HT1080 (cell line): ENCODE results near the gene SNRNP25. TPM values are rescaled to one million over a fixed set of nuclear protein-coding genes. Genes with fewer than 3 reads are reported as not detected.
"Not testable (repeated sequence)": the region's sequence is repeated elsewhere in the genome, so short reads cannot be mapped to it uniquely, and the experiment has no call there.

Experiments used
- DNase-seq: peaks from one replicate; pipeline ENCODE4 v3.0.0-alpha.2; 2015; ENCODE audit warnings: low read depth
- polyA plus RNA-seq, 2 experiments: library from polyadenylated mRNA; depleted of rRNA; stranded (reverse); fragments of >200 nt; gene quantifications; 2 replicates each; pipeline ENCODE4 v1.2.3, GENCODE V29; 2015
- total RNA-seq: library from RNA; depleted of rRNA; stranded (reverse); fragments of >200 nt; shearing (Covaris generic); gene quantifications from 2 replicates; pipeline ENCODE4 v1.2.3, GENCODE V29; 2014; rRNA removed

Gene SNRNP25
- total RNA-seq, result 35.6 and 43.3 TPM in 2 replicates
- polyA plus RNA-seq (2015; cell fraction: cytosol; rRNA removed), result 20.1 and 24.2 TPM in 2 replicates
- polyA plus RNA-seq (2015; cell fraction: nucleus; rRNA removed), result 9.0 and 11.9 TPM in 2 replicates

DNA sequence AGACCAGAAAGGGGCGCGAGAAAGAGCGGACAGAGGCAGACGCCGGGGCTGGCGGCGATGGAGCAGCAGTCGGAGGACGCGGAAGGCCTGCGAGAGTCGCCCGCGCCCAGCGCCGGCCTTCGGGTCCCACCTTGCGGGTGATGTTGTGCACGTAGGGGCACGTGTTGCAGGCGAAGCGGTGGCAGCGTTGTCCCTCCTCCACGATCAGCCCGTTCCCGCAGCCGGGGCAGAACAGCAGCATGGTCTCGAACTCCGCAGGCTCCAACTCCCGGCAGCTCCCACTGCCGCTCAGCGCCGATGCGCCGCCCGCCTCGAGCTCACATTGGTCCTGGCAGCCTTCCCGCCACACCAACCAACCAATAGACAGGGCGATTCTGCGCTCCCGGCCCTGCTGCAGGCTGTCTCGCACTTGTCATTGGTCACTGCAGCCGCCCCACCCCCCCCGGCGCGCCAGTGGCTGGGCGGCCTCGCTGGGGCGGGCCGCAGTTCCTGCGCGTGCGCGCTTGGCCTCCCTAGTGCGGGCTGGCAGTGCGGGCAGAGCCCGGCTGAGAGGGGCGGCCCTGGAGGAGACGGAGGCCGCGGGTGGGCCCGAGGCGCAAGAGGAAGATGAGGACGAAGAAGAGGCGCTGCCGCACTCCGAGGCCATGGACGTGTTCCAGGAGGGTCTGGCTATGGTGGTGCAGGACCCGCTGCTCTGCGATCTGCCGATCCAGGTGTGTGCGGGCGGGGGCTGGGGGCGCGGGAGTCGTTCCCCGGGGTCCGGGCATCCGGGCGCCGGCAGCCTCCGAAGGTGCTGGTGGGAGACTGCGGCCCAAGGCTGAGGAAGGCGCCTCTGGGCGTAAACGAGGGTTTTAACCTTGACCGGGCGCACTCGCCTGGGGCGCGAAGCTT is at the start of gene SNRNP25, which contains the start of gene POLR3K:
TSS of gene SNRNP25 (plus strand) at position 483 of the 891 bp plus-strand sequence. CDS start at position 672, 189 bp downstream.
TSS of gene POLR3K (minus strand) at position 263 of the 891 bp plus-strand sequence. CDS start at position 241, 22 bp downstream.
- DNase-seq, result peak; percentile 98

DNA sequence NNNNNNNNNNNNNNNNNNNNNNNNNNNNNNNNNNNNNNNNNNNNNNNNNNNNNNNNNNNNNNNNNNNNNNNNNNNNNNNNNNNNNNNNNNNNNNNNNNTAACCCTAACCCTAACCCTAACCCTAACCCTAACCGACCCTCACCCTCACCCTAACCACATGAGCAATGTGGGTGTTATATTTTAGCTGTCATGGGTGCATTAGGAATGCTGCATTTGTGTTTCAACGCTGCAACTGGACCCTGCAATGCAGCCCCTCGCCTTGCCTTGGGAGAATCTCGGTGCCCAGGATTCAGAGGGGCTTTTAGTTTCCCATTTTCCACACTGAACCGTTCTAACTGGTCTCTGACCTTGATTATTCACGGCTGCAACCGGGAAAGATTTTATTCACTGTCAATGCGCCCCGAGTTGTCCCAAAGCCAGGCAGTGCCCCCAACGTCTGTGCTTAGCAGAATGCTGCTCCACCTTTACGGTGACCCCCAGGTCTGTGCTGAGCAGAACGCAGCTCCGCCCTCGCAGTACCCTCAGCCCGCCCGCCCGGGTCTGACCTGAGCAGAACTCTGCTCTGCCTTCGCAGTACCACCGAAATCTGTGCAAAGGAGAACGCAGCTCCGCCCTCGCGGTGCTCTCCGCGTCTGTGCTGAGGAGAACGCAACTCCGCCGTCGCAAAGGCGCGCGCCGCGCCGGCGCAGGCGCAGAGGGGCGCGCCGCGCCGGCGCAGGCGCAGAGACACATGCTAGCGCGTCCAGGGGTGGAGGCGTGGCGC is 43.5 kb upstream of the SNRNP25 start:
- DNase-seq, result no peak

- DNase-seq, result not testable (repeated sequence)
These were observed 42.9 kb upstream of the SNRNP25 start for GRCh38 chr16:10772-11171.

DNA sequence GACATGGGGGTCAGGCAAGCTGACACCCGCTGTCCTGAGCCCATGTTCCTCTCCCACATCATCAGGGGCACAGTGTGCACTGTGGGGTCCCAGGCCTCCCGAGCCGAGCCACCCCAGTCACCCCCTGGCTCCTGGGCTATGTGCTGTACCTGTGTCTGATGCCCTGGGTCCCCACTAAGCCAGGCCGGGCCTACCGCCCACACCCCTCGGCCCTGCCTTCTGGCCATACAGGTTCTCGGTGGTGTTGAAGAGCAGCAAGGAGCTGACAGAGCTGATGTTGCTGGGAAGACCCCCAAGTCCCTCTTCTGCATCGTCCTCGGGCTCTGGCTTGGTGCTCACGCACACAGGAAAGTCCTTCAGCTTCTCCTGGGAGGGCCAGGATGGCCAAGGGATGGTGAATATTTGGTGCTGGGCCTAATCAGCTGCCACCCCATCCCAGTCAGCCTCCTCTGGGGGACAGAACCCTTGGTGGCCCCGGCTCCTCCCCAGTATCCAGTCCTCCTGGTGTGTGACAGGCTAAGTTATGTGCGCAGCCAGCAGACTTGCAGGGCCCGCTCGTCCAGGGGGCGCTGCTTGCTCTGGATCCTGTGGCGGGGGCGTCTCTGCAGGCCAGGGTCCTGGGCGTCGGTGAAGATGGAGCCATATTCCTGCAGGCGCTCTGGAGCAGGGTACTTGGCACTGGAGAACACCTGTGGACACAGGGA is 36.4 kb upstream of the SNRNP25 start:
- DNase-seq, result not testable (repeated sequence)

DNA sequence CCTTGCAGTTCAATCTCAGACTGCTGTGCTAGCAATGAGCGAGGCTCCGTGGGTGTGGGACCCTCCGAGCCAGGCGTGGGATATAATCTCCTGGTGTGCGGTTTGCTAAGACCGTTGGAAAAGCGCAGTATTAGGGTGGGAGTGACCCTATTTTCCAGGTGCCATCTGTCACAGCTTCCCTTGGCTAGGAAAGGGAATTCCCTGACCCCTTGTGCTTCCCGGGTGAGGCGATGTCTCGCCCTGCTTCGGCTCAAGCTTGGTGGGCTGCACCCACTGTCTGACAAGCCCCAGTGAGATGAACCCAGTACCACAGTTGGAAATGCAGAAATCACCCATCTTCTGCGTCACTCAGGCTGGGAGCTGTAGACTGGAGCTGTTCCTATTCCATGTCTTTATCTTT is 32.7 kb upstream of the SNRNP25 start:
- not testable (repeated sequence) for DNase-seq

DNA sequence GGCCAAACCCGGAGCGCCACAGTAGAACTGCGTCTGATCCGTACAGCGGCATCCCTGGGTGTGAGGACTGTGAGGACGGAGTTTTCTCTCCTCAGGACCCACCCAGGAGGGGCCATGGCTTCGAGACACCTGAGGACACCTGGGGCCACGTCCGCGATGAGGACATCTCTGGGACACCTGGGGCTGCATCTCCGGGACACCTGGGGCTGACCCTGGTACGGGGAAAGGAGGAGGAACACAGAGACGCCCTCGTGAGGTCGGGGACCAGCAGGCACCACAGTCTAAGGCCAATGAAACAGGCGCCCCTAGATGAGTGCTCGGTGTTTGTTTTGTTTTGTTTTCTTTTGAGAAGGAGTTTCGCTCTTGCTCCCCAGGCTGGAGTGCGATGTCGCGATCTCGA is 29.5 kb upstream of the SNRNP25 start:
- DNase-seq, result not testable (repeated sequence)

DNA sequence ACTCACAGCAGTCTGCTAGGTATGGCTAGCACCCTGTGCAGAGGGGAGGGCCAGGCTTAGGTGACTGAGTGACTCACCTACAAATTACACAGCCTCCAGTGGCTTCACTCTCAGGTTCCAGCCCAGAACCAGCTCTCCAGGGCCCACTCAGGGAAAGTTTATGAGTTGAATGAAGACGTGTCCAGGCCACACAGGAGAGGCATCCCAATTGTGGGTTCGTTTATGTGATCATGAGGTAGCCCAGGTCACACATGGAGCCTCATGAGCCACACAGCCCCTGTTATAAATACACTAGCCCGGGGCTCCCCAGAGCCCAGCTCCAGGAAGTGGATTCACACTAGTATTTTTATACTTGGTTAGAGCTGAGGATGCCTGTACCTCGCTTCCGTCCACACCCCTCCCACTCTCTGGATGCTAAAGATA is 27.7 kb upstream of the SNRNP25 start:
- DNase-seq, result not testable (repeated sequence)

GRCh38 chr16:30627-31026 is 23.0 kb upstream of the SNRNP25 start:
- not testable (repeated sequence) for DNase-seq

DNA sequence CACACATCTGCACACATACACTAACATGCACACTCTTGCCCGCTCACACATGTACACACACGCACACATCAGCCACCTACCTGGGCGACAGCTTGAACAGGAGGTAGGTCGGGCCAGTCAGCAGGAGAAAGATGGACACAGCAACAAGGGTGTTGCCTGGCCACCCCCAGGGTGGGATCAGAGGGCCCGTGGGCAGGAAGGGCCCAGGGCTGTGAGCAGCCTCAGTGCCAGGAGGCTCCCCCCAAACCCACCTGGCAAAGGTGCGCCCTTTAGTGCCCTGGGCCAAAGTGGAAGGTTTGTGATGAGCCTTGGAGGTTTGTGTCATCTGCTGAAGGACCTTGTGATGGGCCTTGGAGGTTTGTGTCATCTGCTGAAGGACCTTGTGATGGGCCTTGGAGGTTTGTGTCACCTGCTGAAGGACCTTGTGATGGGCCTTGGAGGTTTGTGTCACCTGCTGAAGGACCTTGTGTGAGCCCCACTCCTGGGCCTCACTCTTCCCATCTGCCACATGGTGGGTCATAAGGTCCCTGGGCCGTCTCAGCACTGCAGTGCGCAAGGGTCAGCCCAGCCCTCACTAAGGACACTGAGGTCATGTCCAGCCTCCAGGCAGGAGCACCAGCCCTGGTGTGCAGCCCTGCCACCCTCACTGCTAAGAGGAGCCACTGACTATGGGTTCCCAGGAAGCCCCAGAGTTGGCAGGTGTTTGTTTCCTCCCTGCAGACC is 20.3 kb upstream of the SNRNP25 start:
- not testable (repeated sequence) for DNase-seq

- DNase-seq, result no peak
These were observed 19.6 kb upstream of the SNRNP25 start for GRCh38 chr16:33877-34647.

- no peak for DNase-seq
These were observed 19.0 kb upstream of the SNRNP25 start for GRCh38 chr16:34648-34987.

DNA sequence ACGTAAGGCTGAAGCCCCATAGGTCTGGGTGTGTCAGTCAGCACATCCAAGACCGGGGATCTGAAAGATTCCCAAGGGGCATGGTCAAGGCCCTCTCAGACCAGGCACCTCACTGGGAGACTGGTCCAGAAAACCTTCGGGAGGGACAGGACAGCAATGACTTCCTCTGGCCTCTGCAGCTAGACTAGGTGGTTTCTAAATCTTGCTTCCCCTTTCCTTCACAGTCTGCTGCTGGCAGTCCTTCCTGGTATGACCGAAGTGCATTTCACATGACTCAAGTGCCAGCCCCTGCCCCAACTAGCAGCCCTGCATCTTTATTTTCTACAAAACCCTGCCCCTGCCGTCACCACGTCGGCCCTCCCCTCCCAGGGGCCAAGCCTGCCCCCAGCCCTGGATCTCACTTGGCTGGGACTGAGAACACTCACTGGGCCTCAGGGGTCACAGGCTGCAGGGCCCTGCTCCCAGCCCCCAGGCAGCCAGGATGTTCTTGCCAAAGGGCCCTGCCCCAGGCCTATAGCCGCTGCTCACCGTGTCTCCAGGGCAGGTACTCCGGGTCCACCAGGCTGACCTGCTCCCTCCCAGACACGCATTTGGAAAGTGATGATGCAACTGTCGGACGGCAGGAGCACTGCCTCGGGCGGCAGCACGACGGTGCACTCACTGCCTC is 18.5 kb upstream of the SNRNP25 start:
- DNase-seq, result no peak

DNA sequence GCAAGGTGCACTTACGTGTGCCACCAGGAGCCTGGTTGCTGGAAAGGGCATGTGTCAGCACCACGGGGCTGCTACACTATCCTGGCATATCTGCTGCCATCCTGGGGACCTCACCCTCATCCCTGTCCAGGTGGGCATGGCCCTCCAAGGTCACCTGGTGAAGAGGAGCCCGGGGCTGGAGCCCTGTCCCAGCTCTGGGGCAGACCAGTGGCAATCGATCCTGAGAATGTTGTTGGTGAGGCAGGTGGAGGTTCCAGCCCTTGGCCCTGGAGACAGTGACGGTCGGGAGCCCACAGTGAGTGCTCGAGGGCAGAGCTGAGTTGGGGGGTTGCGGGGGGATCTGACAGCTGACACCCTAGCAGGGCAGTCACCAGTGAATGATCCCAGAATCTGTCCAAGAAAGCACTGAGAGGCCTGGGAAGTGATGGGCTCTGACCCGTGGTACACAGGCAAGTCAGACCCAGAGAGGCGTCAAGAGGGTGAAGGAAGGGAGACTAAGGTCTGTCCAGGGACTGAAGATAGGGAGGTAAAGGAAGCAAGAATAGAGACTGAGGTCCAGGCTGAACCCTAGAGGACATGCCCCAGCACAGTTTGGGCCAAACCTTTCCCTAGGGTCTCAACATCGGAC is 17.8 kb upstream of the SNRNP25 start:
- DNase-seq, result no peak

- DNase-seq, result no peak
These were observed 17.2 kb upstream of the SNRNP25 start for GRCh38 chr16:36336-36984.

DNA sequence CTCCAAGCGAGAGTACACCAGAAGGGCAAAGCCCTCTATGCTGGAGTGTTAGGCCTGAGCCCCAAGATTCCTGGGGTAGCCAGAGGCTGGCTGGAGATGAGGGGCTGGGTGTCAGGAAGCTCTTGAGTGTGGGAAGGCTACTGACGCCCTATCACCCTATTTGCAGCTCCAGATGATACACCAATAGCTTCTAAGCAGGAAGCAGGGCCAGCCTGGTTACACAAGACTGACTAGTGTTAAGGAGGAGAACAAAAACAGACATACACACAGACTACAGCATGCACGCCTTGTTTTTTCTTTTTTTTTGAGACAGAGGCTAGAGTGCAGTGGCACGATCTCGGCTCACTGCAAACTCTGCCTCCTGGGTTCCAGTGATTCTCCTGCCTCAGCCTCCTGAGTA is 16.1 kb upstream of the SNRNP25 start:
- DNase-seq, result no peak

- not testable (repeated sequence) for DNase-seq
These were observed 15.4 kb upstream of the SNRNP25 start for GRCh38 chr16:38206-38605.

- no peak for DNase-seq
These were observed 14.4 kb upstream of the SNRNP25 start for GRCh38 chr16:38941-39892.
